Effector memory CD8-positive, alpha-beta T cell (primary cell): ENCODE data around the gene SBF2.
"Not testable (repeated sequence)": the region's sequence is repeated elsewhere in the genome, so short reads cannot be mapped to it uniquely, and the experiment has no call there.

Experiments used
- ATAC-seq: fragments of 150-1000 bp; cut with Tn5 transposase; replicated peaks from 2 replicates; pipeline ENCODE4 v1.10.0; 2021; ENCODE audit warnings: mild to moderate bottlenecking, moderate library complexity
- DNase-seq, 3 experiments: peaks; one replicate each; pipeline ENCODE4 v3.0.0; 2021
- H3K27ac Mint-ChIP-seq, 2 donors: one replicate each; pipeline ENCODE4 v1.8.0; 2022; ENCODE audit warnings: mild to moderate bottlenecking in 2 of 2, mixed read lengths in 2 of 2, moderate library complexity in 2 of 2
- H3K27me3 Mint-ChIP-seq, 2 donors: one replicate each; pipeline ENCODE4 v1.8.0; 2022; ENCODE audit warnings: mixed read lengths in 2 of 2
- H3K36me3 Mint-ChIP-seq: one replicate; pipeline ENCODE4 v1.8.0; 2022; ENCODE audit warnings: mild to moderate bottlenecking, moderate library complexity, mixed read lengths; ENCODE audit not compliant: insufficient read depth
- H3K4me1 Mint-ChIP-seq, 2 donors: one replicate each; pipeline ENCODE4 v1.8.0; 2022; ENCODE audit warnings: low read depth in 2 of 2, mixed read lengths in 2 of 2
- H3K4me3 Mint-ChIP-seq, 2 donors: one replicate each; pipeline ENCODE4 v1.8.0; 2022; ENCODE audit warnings: mild to moderate bottlenecking in 2 of 2, mixed read lengths in 2 of 2, moderate library complexity in 2 of 2
- H3K9me3 Mint-ChIP-seq, 2 donors: one replicate each; pipeline ENCODE4 v1.8.0; 2022; ENCODE audit warnings: mixed read lengths in 2 of 2

The SBF2 gene

GRCh38 chr11:9943386-9944110 is 350.5 kb downstream of the SBF2 start:
- no peak overlapping the region for H3K4me3 Mint-ChIP-seq
- H3K4me1 Mint-ChIP-seq: no peaks in the 10 kb centered on the region
- H3K27ac Mint-ChIP-seq: no peak overlapping the region
- H3K36me3 Mint-ChIP-seq: no peaks in the 10 kb centered on the region
- no peak for ATAC-seq
- no peaks in the 10 kb centered on the region for H3K27me3 Mint-ChIP-seq
- DNase-seq: no peak
- no peaks in the 10 kb centered on the region for H3K9me3 Mint-ChIP-seq

- DNase-seq (no peak), ATAC-seq (no peak)
- no peak overlapping the region for H3K27ac Mint-ChIP-seq
- no peak overlapping the region for H3K4me3 Mint-ChIP-seq
- no peaks in the 10 kb centered on the region for H3K4me1 Mint-ChIP-seq
- no peaks in the 10 kb centered on the region for H3K9me3 Mint-ChIP-seq
- H3K36me3 Mint-ChIP-seq: no peaks in the 10 kb centered on the region
- H3K27me3 Mint-ChIP-seq: no peaks in the 10 kb centered on the region
These were observed 352.0 kb downstream of the SBF2 start for GRCh38 chr11:9941991-9942390.

- H3K9me3 Mint-ChIP-seq, DNase-seq, ATAC-seq, H3K4me3 Mint-ChIP-seq, H3K36me3 Mint-ChIP-seq, H3K27ac Mint-ChIP-seq, H3K4me1 Mint-ChIP-seq, H3K27me3 Mint-ChIP-seq: not testable (repeated sequence)
These were observed 354.9 kb downstream of the SBF2 start for GRCh38 chr11:9939150-9939549.

GRCh38 chr11:9936754-9937153 is 357.3 kb downstream of the SBF2 start:
- H3K9me3 Mint-ChIP-seq: no peaks in the 10 kb centered on the region
- H3K4me3 Mint-ChIP-seq: no peak overlapping the region
- H3K4me1 Mint-ChIP-seq: peaks cover 0 to 5% of the 10 kb centered on the region in 2 donors
- no peak for DNase-seq
- ATAC-seq: no peak
- H3K36me3 Mint-ChIP-seq: no peaks in the 10 kb centered on the region
- no peaks in the 10 kb centered on the region for H3K27me3 Mint-ChIP-seq
- no peak overlapping the region for H3K27ac Mint-ChIP-seq

- not testable (repeated sequence) for H3K36me3 Mint-ChIP-seq, ATAC-seq, H3K9me3 Mint-ChIP-seq, H3K27ac Mint-ChIP-seq, H3K4me1 Mint-ChIP-seq, H3K27me3 Mint-ChIP-seq, H3K4me3 Mint-ChIP-seq, DNase-seq
These were observed 361.2 kb downstream of the SBF2 start for GRCh38 chr11:9932843-9933242.

- H3K27ac Mint-ChIP-seq: not testable (repeated sequence)
These were observed 363.3 kb downstream of the SBF2 start for GRCh38 chr11:9930562-9931331.

GRCh38 chr11:9927670-9928069 is 366.3 kb downstream of the SBF2 start:
- DNase-seq (no peak), ATAC-seq (no peak)
- H3K27ac Mint-ChIP-seq: no peak overlapping the region
- H3K4me3 Mint-ChIP-seq: no peak overlapping the region
- no peaks in the 10 kb centered on the region for H3K27me3 Mint-ChIP-seq
- H3K36me3 Mint-ChIP-seq: no peaks in the 10 kb centered on the region
- H3K9me3 Mint-ChIP-seq: no peaks in the 10 kb centered on the region
- no peaks in the 10 kb centered on the region for H3K4me1 Mint-ChIP-seq

More at GRCh38 chr11:9930562-9931331, 363.3 kb downstream of the SBF2 start:
- not testable (repeated sequence) for H3K27me3 Mint-ChIP-seq, ATAC-seq, H3K36me3 Mint-ChIP-seq, H3K4me1 Mint-ChIP-seq, DNase-seq, H3K9me3 Mint-ChIP-seq, H3K4me3 Mint-ChIP-seq

GRCh38 chr11:9923280-9923679 is 370.7 kb downstream of the SBF2 start:
- Mint-ChIP-seq H3K4me1 (no peaks in the 10 kb centered on the region), H3K27ac (no peak overlapping the region), H3K36me3 (no peaks in the 10 kb centered on the region), H3K27me3 (no peaks in the 10 kb centered on the region), H3K9me3 (no peaks in the 10 kb centered on the region), H3K4me3 (no peak overlapping the region)
- ATAC-seq: no peak
- DNase-seq: no peak

- H3K27ac Mint-ChIP-seq: no peak overlapping the region
- H3K4me3 Mint-ChIP-seq: no peak overlapping the region
- DNase-seq (no peak), ATAC-seq (no peak)
- no peaks in the 10 kb centered on the region for H3K27me3 Mint-ChIP-seq
- H3K36me3 Mint-ChIP-seq: no peaks in the 10 kb centered on the region
- no peaks in the 10 kb centered on the region for H3K4me1 Mint-ChIP-seq
- H3K9me3 Mint-ChIP-seq: no peaks in the 10 kb centered on the region
These were observed 371.2 kb downstream of the SBF2 start for GRCh38 chr11:9922806-9923205.

- H3K27me3 Mint-ChIP-seq: no peaks in the 10 kb centered on the region
- H3K4me1 Mint-ChIP-seq: no peaks in the 10 kb centered on the region
- H3K4me3 Mint-ChIP-seq: no peak overlapping the region
- ATAC-seq: no peak
- H3K27ac Mint-ChIP-seq: no peak overlapping the region
- H3K36me3 Mint-ChIP-seq: no peaks in the 10 kb centered on the region
- H3K9me3 Mint-ChIP-seq: no peaks in the 10 kb centered on the region
- no peak for DNase-seq
These were observed 377.5 kb downstream of the SBF2 start for GRCh38 chr11:9916480-9916879.

GRCh38 chr11:9914064-9914463 is 380.0 kb downstream of the SBF2 start:
- DNase-seq (no peak), ATAC-seq (no peak)
- H3K27me3 Mint-ChIP-seq: no peaks in the 10 kb centered on the region
- H3K9me3 Mint-ChIP-seq: no peaks in the 10 kb centered on the region
- H3K4me3 Mint-ChIP-seq: no peak overlapping the region
- H3K4me1 Mint-ChIP-seq: no peaks in the 10 kb centered on the region
- H3K27ac Mint-ChIP-seq: no peak overlapping the region
- no peaks in the 10 kb centered on the region for H3K36me3 Mint-ChIP-seq

GRCh38 chr11:9905960-9906791 is 387.8 kb downstream of the SBF2 start:
- no peaks in the 10 kb centered on the region for H3K36me3 Mint-ChIP-seq
- no peaks in the 10 kb centered on the region for H3K4me1 Mint-ChIP-seq
- DNase-seq: no peak

GRCh38 chr11:9905501-9905951 is 388.5 kb downstream of the SBF2 start:
- DNase-seq: no peak
- no peak for ATAC-seq
- no peaks in the 10 kb centered on the region for H3K9me3 Mint-ChIP-seq
- no peak overlapping the region for H3K27ac Mint-ChIP-seq
- no peaks in the 10 kb centered on the region for H3K27me3 Mint-ChIP-seq
- no peaks in the 10 kb centered on the region for H3K4me1 Mint-ChIP-seq
- H3K4me3 Mint-ChIP-seq: no peak overlapping the region
- H3K36me3 Mint-ChIP-seq: no peaks in the 10 kb centered on the region

More at GRCh38 chr11:9905960-9906791, 387.8 kb downstream of the SBF2 start:
- H3K27ac Mint-ChIP-seq: no peak overlapping the region
- no peaks in the 10 kb centered on the region for H3K9me3 Mint-ChIP-seq
- no peaks in the 10 kb centered on the region for H3K27me3 Mint-ChIP-seq
- no peak for ATAC-seq
- no peak overlapping the region for H3K4me3 Mint-ChIP-seq
